ENCODE data around the gene FBN1.

The FBN1 gene

GRCh38 chr15:48458876-48459275 is 186.6 kb downstream of the FBN1 start:
- TF ChIP-seq CTCF (IDR thresholded peaks at IDR 0.05) = no peak
- Histone ChIP-seq H3K27ac (peak overlapping the region; percentile 7 to 51), H3K4me3 (no peak overlapping the region)
- DNase-seq (ENCODE audit: low spot score) = no peak

- Histone ChIP-seq H3K27ac (no peak overlapping the region), H3K4me3 (no peak overlapping the region)
- no peak for TF ChIP-seq CTCF (IDR thresholded peaks at IDR 0.05)
- DNase-seq (ENCODE audit: low spot score) = no peak
These were observed 189.4 kb downstream of the FBN1 start for GRCh38 chr15:48456134-48456533.

- DNase-seq (ENCODE audit: low spot score) = no peak
- no peak for TF ChIP-seq CTCF (IDR thresholded peaks at IDR 0.05)
- H3K4me3 ChIP-seq = no peak overlapping the region
- H3K27ac ChIP-seq = peak overlapping the region in 1 of 2 donors; percentile 17
These were observed 193.8 kb downstream of the FBN1 start for GRCh38 chr15:48451736-48452135.

GRCh38 chr15:48451241-48451640 is 194.3 kb downstream of the FBN1 start:
- no peak for TF ChIP-seq CTCF (IDR thresholded peaks at IDR 0.05)
- no peak for DNase-seq (ENCODE audit: low spot score)
- Histone ChIP-seq H3K27ac (peak overlapping the region in 1 of 2 donors; percentile 17), H3K4me3 (no peak overlapping the region)

DNA sequence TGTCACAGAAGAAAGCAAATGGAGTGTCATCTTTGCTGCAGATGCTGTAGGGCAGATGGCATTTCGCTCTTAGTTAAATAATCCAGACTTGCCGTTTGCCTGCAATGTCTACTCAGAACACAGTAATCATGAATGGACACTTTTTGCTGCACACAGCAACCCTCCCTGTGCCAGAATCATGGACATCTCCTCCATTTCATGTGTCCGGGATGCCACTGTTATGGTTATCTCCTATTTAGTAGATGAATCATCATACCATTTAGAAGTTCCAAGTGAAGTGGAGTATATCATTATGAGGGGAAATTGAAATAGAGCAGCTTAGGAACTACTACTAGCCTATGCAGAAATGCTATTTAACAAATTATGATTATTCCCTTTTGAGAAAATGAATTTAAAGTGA is 195.8 kb downstream of the FBN1 start:
- Histone ChIP-seq H3K4me3 (no peak overlapping the region), H3K27ac (no peak overlapping the region)
- TF ChIP-seq CTCF (IDR thresholded peaks at IDR 0.05) = no peak
- no peak for DNase-seq (ENCODE audit: low spot score)

- DNase-seq (ENCODE audit: low spot score) = no peak
- no peak overlapping the region for H3K4me3 ChIP-seq
- TF ChIP-seq CTCF (IDR thresholded peaks at IDR 0.05) = no peak
- H3K27ac ChIP-seq = no peak overlapping the region
These were observed 197.9 kb downstream of the FBN1 start for GRCh38 chr15:48447657-48448056.

GRCh38 chr15:48447058-48447457 is 198.5 kb downstream of the FBN1 start:
- H3K27ac ChIP-seq = no peak overlapping the region

More at GRCh38 chr15:48447058-48447457, 198.5 kb downstream of the FBN1 start:
- no peak for TF ChIP-seq CTCF (IDR thresholded peaks at IDR 0.05)
- no peak overlapping the region for H3K4me3 ChIP-seq
- DNase-seq (ENCODE audit: low spot score) = no peak
